SK-N-SH (cell line): ENCODE measurements around the gene SEC14L2. TPM values are rescaled to one million over a fixed set of nuclear protein-coding genes. Genes with fewer than 3 reads are reported as not detected.
"Not testable (repeated sequence)": the region's sequence is repeated elsewhere in the genome, so short reads cannot be mapped to it uniquely, and the experiment has no call there.

Experiments
- CTCF ChIA-PET: fragments of 300-600, 350-600 bp; formaldehyde crosslinking; extraction: SDS; loops from one replicate; lab custom pipeline; 2021; lab: Yijun Ruan, JAX
- POLR2A ChIA-PET: fragments of 350-600 bp; sonication (Branson Sonifier 250); formaldehyde crosslinking; extraction: SDS; loops from one replicate; lab custom pipeline; 2020; ENCODE audit warnings: antibody characterized with exemption, inconsistent platforms; lab: Yijun Ruan, JAX
- DNase-seq: peaks from one replicate; pipeline ENCODE4 v3.0.0; 2012
- H2AFZ ChIP-seq: fragments of 200-600 bp; sonication (generic); 2 replicates; pipeline ENCODE4 v1.8.1; 2016; ENCODE audit warnings: antibody characterized with exemption, mild to moderate bottlenecking, low read depth
- H3F3A ChIP-seq: fragments of 200-600 bp; sonication (generic); replicated peaks from 2 replicates; pipeline ENCODE3; 2016; ENCODE audit warnings: antibody characterized with exemption, mild to moderate bottlenecking; ENCODE audit not compliant: insufficient read depth
- H3K27ac ChIP-seq, 2 experiments: fragments of 200-500 bp in 1 of 2; fragments of 200-600 bp in 1 of 2; sonication (Bioruptor generic) in 1 of 2; sonication (generic), shearing (Covaris generic) in 1 of 2; 2 replicates each; pipeline versions ENCODE4 v1.5.1 to v1.6.1; 2014 to 2016; ENCODE audit warnings: low read depth in 2 of 2, inconsistent platforms in 1 of 2, low read length in 1 of 2, mild to moderate bottlenecking in 1 of 2, mixed read lengths in 1 of 2
- H3K27me3 ChIP-seq: fragments of 200-600 bp; sonication (generic), shearing (Covaris generic); 2 replicates; pipeline ENCODE4 v1.6.1; 2016; ENCODE audit warnings: mixed run types; ENCODE audit not compliant: insufficient read depth
- H3K36me3 ChIP-seq, 2 experiments: fragments of 200-500 bp in 1 of 2; fragments of 200-600 bp in 1 of 2; sonication (Bioruptor generic) in 1 of 2; sonication (generic) in 1 of 2; replicated peaks in 1 of 2; 2 replicates each; pipeline versions ENCODE3 to v1.5.1; 2014 to 2016; ENCODE audit warnings: low read length in 1 of 2, mild to moderate bottlenecking in 1 of 2; ENCODE audit not compliant: insufficient read depth in 2 of 2, control insufficient read depth in 1 of 2
- H3K4me1 ChIP-seq, 2 experiments: fragments of 200-500 bp in 1 of 2; fragments of 200-600 bp in 1 of 2; sonication (Bioruptor generic) in 1 of 2; sonication (generic), shearing (Covaris generic) in 1 of 2; 2 replicates each; pipeline versions ENCODE4 v1.5.1 to v1.6.1; 2014 to 2016; ENCODE audit warnings: low read depth in 1 of 2, low read length in 1 of 2, mixed run types in 1 of 2; ENCODE audit not compliant: insufficient read depth in 2 of 2, control insufficient read depth in 1 of 2
- H3K4me2 ChIP-seq: fragments of 200-600 bp; sonication (generic), shearing (Covaris generic); 2 replicates; pipeline ENCODE4 v1.6.1; 2017; ENCODE audit warnings: mixed run types
- H3K4me3 ChIP-seq, 2 experiments: fragments of 200-500 bp in 1 of 2; fragments of 200-600 bp in 1 of 2; sonication (Bioruptor generic) in 1 of 2; sonication (generic), shearing (Covaris generic) in 1 of 2; 2 replicates each; pipeline versions ENCODE4 v1.5.1 to v1.8.1; 2014 to 2016; ENCODE audit warnings: low read depth in 2 of 2, inconsistent platforms in 1 of 2, low read length in 1 of 2, mild to moderate bottlenecking in 1 of 2, mixed read lengths in 1 of 2, moderate library complexity in 1 of 2
- H3K79me2 ChIP-seq: fragments of 200-600 bp; sonication (generic); 2 replicates; pipeline ENCODE4 v1.8.1; 2017; ENCODE audit warnings: mild to moderate bottlenecking; ENCODE audit not compliant: insufficient read depth
- H3K9ac ChIP-seq: fragments of 200-600 bp; sonication (generic); 2 replicates; pipeline ENCODE4 v1.6.1; 2017; ENCODE audit warnings: mixed run types
- H3K9me2 ChIP-seq: fragments of 200-600 bp; sonication (generic); 2 replicates; pipeline ENCODE4 v1.6.1; 2017; ENCODE audit warnings: mixed run types
- H3K9me3 ChIP-seq: fragments of 200-600 bp; sonication (generic); 2 replicates; pipeline ENCODE4 v1.6.1; 2017; ENCODE audit warnings: mixed run types, mild to moderate bottlenecking, moderate library complexity
- H4K20me1 ChIP-seq: fragments of 200-600 bp; sonication (generic); 2 replicates; pipeline ENCODE4 v1.6.1; 2017; ENCODE audit warnings: mild to moderate bottlenecking, mixed run types; ENCODE audit not compliant: insufficient read depth
- CHD2 ChIP-seq: fragments of 150-350 bp; IDR thresholded peaks from 2 replicates; pipeline ENCODE4 v1.6.1; 2018; ENCODE audit warnings: low read length; ENCODE audit not compliant: partially characterized antibody
- FOSL2 ChIP-seq: IDR thresholded peaks from 2 replicates; pipeline ENCODE4 v1.4.0; 2012; ENCODE audit warnings: low read depth, mild to moderate bottlenecking, moderate library complexity, borderline replicate concordance
- FOXJ3 ChIP-seq: sonication (generic); formaldehyde crosslinking; IDR thresholded peaks from 2 replicates; pipeline ENCODE4 v1.5.1; 2020; ENCODE audit warnings: mild to moderate bottlenecking, missing genetic modification reagents
- FOXM1 ChIP-seq: IDR thresholded peaks from 2 replicates; pipeline ENCODE4 v1.4.0; 2012; ENCODE audit warnings: low read depth, mild to moderate bottlenecking
- GATA2 ChIP-seq: sonication (generic); formaldehyde crosslinking; IDR thresholded peaks from 2 replicates; pipeline ENCODE4 v1.5.0; 2020; ENCODE audit warnings: mild to moderate bottlenecking, missing genetic modification reagents
- POLR2AphosphoS5 ChIP-seq: IDR thresholded peaks from 2 replicates; pipeline ENCODE4 v1.6.1; 2012; ENCODE audit warnings: low read depth, low read length
- RAD21 ChIP-seq: IDR thresholded peaks from 2 replicates; pipeline ENCODE4 v1.6.1; 2012; ENCODE audit warnings: mild to moderate bottlenecking, low read length
- RCOR1 ChIP-seq: fragments of 150-350 bp; IDR thresholded peaks from 2 replicates; pipeline ENCODE4 v1.6.1; 2017; ENCODE audit warnings: antibody characterized with exemption, low read length
- RFX5 ChIP-seq: IDR thresholded peaks from 2 replicates; pipeline ENCODE4 v1.6.1; 2012; ENCODE audit warnings: mild to moderate bottlenecking, improper control_type of control experiment, low read length
- RXRA ChIP-seq: IDR thresholded peaks from 2 replicates; pipeline ENCODE4 v1.4.0; 2012; ENCODE audit warnings: low read depth, mild to moderate bottlenecking, borderline replicate concordance
- TAF1 ChIP-seq: IDR thresholded peaks from 2 replicates; pipeline ENCODE4 v1.6.1; 2012; ENCODE audit warnings: low read depth, mild to moderate bottlenecking, low read length, moderate library complexity, borderline replicate concordance
- TCF12 ChIP-seq: IDR thresholded peaks from 2 replicates; pipeline ENCODE4 v1.4.0; 2012
- TEAD4 ChIP-seq: IDR thresholded peaks from 2 replicates; pipeline ENCODE4 v1.4.0; 2012; ENCODE audit warnings: mild to moderate bottlenecking, borderline replicate concordance; ENCODE audit not compliant: insufficient read depth
- WGBS: methylation state at CpG from one replicate; pipeline ENCODE4 v1.1.6; 2017; ENCODE audit warnings: low lambda C conversion rate; 5-methylcytosine and 5-hydroxymethylcytosine counted together
- polyA plus RNA-seq, 3 experiments: library from polyadenylated mRNA; depleted of rRNA; stranded (reverse); fragments of >200 nt; gene quantifications; 2 replicates each; pipeline ENCODE4 v1.2.3, GENCODE V29; 2012
- TF ChIP-seq, protein P1 (sequence below): IDR thresholded peaks from 2 replicates; pipeline ENCODE4 v1.4.0; 2012; ENCODE audit warnings: low read depth
- TF ChIP-seq, protein P2 (sequence below): IDR thresholded peaks from 2 replicates; pipeline ENCODE4 v1.4.0; 2012; ENCODE audit warnings: low read depth, borderline replicate concordance
- TF ChIP-seq, protein P3 (sequence below): IDR thresholded peaks from 2 replicates; pipeline ENCODE4 v1.6.1; 2012; ENCODE audit warnings: mild to moderate bottlenecking, low read depth, low read length, moderate library complexity

SEC14L2 gene
- polyA plus RNA-seq, 1 of the 3 experiments (the other 2 are of a cell fraction) = 14.0 TPM

DNA sequence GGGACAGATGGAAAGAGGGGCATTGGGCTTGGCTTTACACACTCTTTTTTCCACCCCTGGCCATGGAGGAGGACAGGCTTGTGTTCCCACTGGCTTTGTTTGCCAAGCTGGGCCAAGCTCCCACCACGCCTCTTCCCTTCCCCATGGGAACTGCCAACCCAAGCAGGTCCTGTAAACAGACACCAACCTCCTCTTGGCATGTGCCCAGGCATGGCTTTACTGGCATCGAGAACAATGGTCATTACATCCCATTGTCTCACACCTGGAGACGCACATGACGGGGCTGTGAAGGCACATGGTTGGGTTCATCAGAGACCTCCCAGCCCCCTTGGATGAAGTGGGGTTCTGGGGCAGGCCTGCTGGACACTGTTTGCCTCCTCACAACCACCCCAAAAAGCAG, 63.3 kb downstream of the SEC14L2 start (continued):
- TF ChIP-seq FOSL2 (no peak), RAD21 (no peak), TAF1 (no peak), RFX5 (no peak), RXRA (no peak), GATA2 (CRISPR knock-in tag) (no peak), RCOR1 (no peak), FOXJ3 (CRISPR knock-in tag) (no peak), TCF12 (no peak)
- TF ChIP-seq, protein P1, sequence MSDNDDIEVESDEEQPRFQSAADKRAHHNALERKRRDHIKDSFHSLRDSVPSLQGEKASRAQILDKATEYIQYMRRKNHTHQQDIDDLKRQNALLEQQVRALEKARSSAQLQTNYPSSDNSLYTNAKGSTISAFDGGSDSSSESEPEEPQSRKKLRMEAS = no peak
- TF ChIP-seq, all 33 proteins: peak for 0

DNA sequence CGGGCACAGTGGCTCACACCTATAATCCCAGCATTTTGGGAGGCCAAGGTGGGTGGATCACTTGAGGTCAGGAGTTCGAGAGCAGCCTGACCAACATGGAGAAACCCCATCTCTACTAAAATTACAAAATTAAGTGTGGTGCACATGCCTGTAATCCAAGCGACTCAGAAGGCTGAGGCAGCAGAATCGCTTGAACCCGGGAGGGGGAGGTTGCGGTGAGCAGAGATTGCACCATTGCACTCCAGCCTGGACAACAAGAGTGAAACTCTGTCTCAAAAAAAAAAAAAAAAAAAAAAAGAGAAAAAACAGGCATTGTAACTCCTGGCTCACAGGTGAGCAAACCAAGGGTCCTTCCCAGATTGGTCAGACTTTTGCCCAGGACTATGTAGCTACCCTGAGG, 63.7 kb downstream of the SEC14L2 start:
- CTCF ChIA-PET = interaction anchor here (1.7 kb wide), 1 partner anchor 24 kb away, joined by 10 read pairs; no protein-coding TSS in a partner anchor

DNA sequence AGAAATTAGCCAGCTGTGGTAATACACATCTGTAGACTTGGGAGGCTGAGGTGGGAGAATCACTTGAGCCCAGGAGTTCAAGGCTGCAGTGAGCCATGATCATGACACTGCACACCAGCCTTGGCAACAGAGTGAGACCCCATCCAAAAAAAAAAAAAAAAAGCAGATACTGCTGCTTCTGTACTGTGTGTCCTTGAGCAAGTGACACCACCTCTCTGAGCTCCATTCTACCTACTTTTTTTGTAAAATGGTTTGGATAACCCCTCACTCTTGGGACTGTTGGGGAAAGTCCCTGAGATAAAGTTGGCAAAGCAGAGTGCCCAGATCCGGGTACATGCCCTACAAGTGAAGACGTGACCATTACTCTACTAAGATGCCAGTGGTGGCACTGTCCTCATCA, 72.3 kb downstream of the SEC14L2 start:
- Histone ChIP-seq H3K9me2 (no peaks in the 10 kb centered on the region), H3K4me2 (no peak overlapping the region), H3K9me3 (no peaks in the 10 kb centered on the region), H3F3A (no peaks in the 10 kb centered on the region), H4K20me1 (no peaks in the 10 kb centered on the region), H3K27ac (no peak overlapping the region), H3K36me3 (no peaks in the 10 kb centered on the region), H3K4me1 (no peaks in the 10 kb centered on the region), H2AFZ (no peak overlapping the region), H3K9ac (no peak overlapping the region), H3K4me3 (no peak overlapping the region), H3K79me2 (no peaks in the 10 kb centered on the region), H3K27me3 (peaks cover 21% of the 10 kb centered on the region; the same call in 1 of the 2 replicates)
- no peak for TF ChIP-seq FOXM1
- TF ChIP-seq TEAD4 = no peak
- no peak for TF ChIP-seq GATA2 (CRISPR knock-in tag)
- POLR2A ChIA-PET = no interaction called here
- 33% methylated on average over 2 of the region's 2 CpGs for WGBS
- CTCF ChIA-PET = interaction anchor here (1.2 kb wide), 1 partner anchor 17 kb away, joined by 3 read pairs; no protein-coding TSS in a partner anchor
- DNase-seq = no peak

More for the DNA sequence above, 63.7 kb downstream of the SEC14L2 start:
- H3K27ac ChIP-seq, H3K4me3 ChIP-seq, H3K27me3 ChIP-seq, H3K4me1 ChIP-seq, H3K9ac ChIP-seq, H3F3A ChIP-seq, H3K79me2 ChIP-seq, POLR2A ChIA-PET, DNase-seq, H3K36me3 ChIP-seq, H3K4me2 ChIP-seq, H3K9me2 ChIP-seq, H4K20me1 ChIP-seq, H2AFZ ChIP-seq, H3K9me3 ChIP-seq: not testable (repeated sequence)
- WGBS = 43% methylated on average over 6 of the region's 6 CpGs

DNA sequence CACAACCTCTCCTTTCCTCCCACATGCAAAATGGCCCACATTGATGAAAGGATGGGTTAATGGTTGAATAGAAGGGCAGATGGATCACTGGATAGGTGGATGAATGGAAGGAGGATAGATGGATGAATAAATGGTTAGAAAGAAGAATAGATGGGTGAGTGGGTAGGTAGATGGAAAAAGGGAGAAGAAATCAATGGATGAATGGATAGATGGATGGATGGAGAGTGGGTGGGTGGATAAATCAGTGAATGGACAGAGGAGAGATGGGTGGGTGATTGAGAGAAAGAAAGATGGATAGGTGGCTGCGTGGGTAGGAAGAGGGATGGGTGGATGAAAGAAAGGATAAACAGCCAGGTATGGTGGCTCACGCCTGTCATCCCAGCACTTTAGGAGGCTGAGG, 73.8 kb downstream of the SEC14L2 start:
- 32% methylated on average over 2 of the region's 2 CpGs for WGBS
- Histone ChIP-seq H3K9ac (no peak overlapping the region), H3K9me2 (no peaks in the 10 kb centered on the region), H3K79me2 (no peaks in the 10 kb centered on the region), H3K4me1 (no peaks in the 10 kb centered on the region), H2AFZ (no peak overlapping the region), H3K27ac (no peak overlapping the region), H3K36me3 (no peaks in the 10 kb centered on the region), H3K9me3 (no peaks in the 10 kb centered on the region), H3F3A (no peaks in the 10 kb centered on the region), H4K20me1 (no peaks in the 10 kb centered on the region), H3K4me3 (no peak overlapping the region), H3K27me3 (peaks cover 33% of the 10 kb centered on the region; the same call in 1 of the 2 replicates), H3K4me2 (no peak overlapping the region)
- CTCF ChIA-PET = interaction anchor here (5.4 kb wide), 1 partner anchor 14 kb away, joined by 28 read pairs; no protein-coding TSS in a partner anchor
- TF ChIP-seq POLR2AphosphoS5 (no peak), RXRA (no peak), CHD2 (no peak), FOXJ3 (CRISPR knock-in tag) (no peak)
- TF ChIP-seq, protein P2, sequence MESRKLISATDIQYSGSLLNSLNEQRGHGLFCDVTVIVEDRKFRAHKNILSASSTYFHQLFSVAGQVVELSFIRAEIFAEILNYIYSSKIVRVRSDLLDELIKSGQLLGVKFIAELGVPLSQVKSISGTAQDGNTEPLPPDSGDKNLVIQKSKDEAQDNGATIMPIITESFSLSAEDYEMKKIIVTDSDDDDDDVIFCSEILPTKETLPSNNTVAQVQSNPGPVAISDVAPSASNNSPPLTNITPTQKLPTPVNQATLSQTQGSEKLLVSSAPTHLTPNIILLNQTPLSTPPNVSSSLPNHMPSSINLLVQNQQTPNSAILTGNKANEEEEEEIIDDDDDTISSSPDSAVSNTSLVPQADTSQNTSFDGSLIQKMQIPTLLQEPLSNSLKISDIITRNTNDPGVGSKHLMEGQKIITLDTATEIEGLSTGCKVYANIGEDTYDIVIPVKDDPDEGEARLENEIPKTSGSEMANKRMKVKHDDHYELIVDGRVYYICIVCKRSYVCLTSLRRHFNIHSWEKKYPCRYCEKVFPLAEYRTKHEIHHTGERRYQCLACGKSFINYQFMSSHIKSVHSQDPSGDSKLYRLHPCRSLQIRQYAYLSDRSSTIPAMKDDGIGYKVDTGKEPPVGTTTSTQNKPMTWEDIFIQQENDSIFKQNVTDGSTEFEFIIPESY = no peak
- TF ChIP-seq, protein P3, sequence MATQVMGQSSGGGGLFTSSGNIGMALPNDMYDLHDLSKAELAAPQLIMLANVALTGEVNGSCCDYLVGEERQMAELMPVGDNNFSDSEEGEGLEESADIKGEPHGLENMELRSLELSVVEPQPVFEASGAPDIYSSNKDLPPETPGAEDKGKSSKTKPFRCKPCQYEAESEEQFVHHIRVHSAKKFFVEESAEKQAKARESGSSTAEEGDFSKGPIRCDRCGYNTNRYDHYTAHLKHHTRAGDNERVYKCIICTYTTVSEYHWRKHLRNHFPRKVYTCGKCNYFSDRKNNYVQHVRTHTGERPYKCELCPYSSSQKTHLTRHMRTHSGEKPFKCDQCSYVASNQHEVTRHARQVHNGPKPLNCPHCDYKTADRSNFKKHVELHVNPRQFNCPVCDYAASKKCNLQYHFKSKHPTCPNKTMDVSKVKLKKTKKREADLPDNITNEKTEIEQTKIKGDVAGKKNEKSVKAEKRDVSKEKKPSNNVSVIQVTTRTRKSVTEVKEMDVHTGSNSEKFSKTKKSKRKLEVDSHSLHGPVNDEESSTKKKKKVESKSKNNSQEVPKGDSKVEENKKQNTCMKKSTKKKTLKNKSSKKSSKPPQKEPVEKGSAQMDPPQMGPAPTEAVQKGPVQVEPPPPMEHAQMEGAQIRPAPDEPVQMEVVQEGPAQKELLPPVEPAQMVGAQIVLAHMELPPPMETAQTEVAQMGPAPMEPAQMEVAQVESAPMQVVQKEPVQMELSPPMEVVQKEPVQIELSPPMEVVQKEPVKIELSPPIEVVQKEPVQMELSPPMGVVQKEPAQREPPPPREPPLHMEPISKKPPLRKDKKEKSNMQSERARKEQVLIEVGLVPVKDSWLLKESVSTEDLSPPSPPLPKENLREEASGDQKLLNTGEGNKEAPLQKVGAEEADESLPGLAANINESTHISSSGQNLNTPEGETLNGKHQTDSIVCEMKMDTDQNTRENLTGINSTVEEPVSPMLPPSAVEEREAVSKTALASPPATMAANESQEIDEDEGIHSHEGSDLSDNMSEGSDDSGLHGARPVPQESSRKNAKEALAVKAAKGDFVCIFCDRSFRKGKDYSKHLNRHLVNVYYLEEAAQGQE = no peak
- POLR2A ChIA-PET = no interaction called here
- no peak for DNase-seq
